Measurements from ENCODE around the gene PACRG.

DNA sequence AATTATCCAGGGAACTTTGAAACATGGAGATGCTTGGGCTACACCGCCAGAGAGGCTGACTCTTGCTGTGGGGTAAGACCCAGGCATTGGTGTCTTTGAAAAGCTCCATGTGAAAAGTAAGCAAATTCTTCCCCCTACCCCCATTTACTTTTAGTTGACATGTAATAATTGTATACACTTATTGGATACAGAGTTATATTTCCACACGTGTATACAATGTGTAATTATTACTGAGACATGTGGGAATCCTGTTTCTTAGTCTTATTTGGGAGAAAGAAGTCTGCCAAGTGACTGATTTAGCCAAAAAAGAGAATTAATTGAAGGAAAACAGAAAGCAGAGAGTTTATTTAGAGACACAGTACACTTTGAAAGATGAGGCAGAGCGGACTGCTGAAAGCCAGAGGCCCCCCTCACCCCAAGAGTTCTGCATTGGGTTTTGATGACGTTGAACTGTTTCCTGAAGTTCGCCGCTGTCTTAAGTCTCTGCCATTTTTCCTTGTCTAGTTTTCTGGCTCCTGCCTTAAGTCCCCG is 193.8 kb downstream of the PACRG start:
- TF ChIP-seq, protein P1, sequence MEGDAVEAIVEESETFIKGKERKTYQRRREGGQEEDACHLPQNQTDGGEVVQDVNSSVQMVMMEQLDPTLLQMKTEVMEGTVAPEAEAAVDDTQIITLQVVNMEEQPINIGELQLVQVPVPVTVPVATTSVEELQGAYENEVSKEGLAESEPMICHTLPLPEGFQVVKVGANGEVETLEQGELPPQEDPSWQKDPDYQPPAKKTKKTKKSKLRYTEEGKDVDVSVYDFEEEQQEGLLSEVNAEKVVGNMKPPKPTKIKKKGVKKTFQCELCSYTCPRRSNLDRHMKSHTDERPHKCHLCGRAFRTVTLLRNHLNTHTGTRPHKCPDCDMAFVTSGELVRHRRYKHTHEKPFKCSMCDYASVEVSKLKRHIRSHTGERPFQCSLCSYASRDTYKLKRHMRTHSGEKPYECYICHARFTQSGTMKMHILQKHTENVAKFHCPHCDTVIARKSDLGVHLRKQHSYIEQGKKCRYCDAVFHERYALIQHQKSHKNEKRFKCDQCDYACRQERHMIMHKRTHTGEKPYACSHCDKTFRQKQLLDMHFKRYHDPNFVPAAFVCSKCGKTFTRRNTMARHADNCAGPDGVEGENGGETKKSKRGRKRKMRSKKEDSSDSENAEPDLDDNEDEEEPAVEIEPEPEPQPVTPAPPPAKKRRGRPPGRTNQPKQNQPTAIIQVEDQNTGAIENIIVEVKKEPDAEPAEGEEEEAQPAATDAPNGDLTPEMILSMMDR (IDR thresholded peaks at IDR 0.05) = no peak
- TF ChIP-seq POLR2A (IDR thresholded peaks at IDR 0.05) (no peak), POLR2AphosphoS5 (IDR thresholded peaks at IDR 0.05) (no peak)
